Activated T-cell treated with anti-CD3 and anti-CD28 coated beads, Interleukin-2, amount 50 U/mL, for 1 hour (primary cell): ENCODE measurements around the gene GMDS.
"Not testable (repeated sequence)": the region's sequence is repeated elsewhere in the genome, so short reads cannot be mapped to it uniquely, and the experiment has no call there.

Experiments
- DNase-seq: peaks from one replicate; pipeline ENCODE4 v3.0.0-alpha.2; 2020

Gene GMDS

DNA sequence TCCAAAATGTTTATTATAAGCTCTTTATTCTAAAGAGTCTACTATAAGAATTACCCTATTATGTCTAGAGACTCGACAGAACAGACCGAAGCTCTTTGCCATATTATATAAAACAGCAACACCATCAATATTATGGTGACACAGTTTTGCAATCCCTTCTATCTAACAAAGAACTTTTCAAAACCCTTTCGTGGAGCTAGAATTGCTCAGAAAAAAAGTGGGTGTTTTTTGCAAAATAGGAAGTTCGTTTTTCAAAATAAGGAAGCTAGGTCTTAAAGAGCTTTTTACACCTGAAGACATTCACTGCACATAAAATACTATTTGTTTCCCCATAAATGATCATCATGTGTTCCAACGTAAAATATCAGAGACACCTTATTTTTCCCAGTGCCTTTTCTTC, 395.7 kb downstream of the GMDS start:
- DNase-seq, result no peak

DNA sequence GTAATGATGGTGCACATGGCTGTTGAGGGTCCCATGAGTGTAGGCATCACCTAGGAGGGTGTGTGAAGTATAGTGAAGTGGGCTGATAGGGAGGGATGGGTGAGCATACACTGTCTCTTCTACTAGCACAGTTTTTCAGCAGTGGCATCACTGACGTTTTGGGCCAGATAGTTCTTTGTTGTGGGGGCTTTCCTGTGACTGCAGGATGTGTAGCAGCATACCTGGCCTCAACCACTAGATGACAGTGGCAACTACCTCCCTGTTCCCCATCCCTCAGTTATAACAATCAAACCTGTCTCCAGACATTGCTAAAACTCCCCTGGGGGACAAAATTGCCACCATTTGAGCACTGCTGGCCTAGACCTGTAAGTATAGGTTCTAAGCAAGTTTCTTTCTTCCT, 396.7 kb downstream of the GMDS start:
- no peak for DNase-seq

DNA sequence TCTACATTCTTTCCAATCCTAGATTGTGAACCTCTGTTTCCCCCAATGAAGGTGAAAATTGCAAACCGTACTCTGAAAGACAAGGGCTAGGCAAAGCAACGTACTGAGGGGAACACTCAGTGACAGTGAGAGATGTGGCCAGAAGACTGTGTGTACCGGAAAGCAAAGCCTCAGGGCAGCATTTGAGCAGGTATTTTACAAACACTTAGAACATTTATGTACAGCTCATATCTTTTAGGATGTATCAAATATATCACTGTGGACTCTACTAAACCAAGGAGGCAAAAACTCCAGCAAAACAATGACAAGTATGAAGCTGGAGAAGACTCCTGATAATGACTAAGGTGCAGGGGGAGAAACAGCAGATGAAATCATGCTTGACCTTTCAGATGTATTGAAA, 398.8 kb downstream of the GMDS start:
- no peak for DNase-seq

DNA sequence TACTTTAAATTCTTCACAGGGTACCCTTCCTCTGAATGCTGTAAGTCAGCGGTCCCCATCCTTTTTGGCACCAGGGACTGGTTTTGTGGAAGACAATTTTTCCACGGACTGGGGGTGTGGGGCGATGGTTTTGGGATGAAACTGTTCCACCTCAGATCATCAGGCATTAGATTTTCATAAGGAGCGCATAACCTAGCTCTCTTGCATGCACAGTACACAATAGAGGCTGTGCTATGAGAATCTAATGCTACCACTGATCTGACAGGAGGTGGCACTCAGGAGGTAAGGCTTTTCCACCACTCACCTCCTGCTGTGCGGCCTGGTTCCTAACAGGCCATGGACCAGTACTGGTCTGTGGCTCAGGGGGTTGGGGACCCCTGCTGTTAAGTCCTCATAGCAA, 399.9 kb downstream of the GMDS start:
- not testable (repeated sequence) for DNase-seq

DNA sequence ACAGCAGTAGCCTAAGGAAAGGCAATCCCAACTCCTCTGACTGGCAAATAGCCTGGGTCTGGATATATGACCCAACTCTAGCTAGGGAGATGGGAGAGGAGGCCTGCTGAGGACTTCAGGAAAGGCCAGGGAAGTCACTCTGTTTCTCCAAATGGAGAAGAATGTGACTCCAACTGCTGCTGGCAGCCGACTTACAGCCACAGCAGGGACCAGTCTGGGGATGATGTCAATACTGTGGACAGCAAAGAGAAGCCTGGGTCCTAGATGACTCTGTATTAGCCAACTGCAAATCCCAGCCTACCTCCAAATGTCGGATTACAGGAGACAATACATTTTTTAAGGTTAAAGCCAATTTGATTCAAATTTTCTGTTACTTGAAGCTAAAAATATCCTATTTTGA, 403.1 kb downstream of the GMDS start:
- DNase-seq, result no peak

DNA sequence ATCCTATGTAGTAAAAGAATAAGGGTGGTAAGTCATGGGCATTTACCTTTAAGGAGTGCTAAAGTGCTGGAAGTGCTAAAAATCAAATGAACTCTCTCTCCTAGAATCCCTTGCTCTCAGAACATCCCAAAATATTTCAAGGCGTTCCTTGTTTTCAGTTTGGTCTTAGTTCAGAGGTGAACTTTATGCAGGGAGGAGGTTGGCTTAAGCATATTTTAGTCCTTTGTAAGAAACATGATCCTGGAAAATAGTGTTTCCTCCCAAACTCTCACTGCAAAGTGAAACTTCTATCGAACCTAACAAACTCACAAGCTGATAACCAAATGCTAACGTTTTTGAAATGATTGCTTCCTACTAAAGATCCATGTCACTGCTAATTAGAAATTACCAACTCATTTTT, 404.3 kb downstream of the GMDS start:
- DNase-seq, result no peak

DNA sequence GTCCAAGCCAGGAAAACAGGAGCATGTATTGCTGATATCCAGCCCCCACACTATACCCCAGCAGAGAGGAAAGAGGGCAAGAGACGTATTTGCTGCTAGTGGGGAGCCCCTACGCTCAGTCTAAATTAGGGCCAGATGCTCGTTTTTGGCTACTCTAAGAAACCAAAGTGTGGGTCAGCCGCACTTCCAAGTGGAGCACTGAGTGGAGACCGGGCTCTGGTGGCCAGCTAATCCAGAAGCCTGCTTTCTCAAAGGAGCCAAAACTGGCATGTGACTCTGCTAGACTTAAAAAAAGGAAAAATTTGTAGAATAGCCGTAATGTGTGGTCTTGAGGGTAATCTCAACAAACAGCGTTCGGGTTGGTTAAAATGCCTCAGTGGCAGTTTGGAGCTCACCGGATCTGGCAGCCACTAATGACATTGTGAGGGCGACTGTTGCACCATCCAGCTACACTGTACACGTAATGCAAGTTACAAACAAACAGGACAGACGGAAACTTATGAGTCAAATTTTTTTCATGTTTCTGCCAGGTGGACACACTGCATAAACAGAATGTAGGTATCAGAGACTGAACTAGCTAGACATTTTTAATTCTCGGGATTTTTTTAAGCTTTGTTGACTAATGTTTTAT, 404.8 kb downstream of the GMDS start:
- DNase-seq, result no peak

DNA sequence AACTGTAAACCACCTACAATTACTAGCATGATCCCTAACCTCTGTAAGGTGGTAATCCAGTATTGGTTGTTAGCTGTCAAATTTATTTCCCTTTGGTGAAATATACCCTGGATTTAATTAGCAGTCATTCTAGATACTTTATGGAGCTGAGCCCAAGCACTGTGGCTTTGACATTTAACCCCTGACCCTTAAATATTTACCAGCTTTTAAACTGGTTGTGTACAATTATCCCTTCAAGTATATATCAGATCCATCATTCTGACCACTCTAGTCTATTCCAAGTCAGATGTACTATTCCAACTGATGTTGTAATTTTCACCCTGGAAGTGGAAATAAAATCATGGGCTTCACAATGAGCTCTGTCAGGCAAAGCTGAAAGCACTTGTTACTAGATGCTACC, 406.0 kb downstream of the GMDS start:
- no peak for DNase-seq

DNA sequence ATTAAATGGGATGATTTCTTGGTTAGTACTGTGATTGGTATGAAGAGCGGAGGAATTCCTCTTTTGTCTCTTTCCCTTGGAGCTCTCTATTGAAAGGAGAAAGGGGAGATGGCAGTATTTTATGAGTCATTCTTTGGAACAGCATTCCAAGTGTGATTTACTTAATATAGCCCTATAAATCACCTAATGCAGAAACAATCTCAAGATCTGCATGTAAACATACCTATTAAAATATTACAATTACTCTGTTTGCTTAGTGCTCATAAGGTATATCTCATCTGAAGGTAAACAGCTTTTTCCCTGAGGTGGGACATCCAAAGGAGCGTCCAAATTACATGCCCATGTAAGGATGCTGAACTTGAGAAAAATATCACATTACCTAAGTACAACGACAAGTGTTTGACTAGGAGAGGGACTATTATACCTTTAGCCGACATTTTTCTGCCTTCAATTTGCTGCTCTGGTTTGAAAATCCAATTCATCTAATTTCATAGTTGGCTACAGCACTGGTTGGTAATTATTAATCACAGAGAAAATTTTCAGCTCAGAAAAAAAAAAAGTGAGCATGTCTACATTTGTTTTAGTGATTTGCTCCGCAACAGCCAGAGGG, 406.7 kb downstream of the GMDS start:
- no peak for DNase-seq

DNA sequence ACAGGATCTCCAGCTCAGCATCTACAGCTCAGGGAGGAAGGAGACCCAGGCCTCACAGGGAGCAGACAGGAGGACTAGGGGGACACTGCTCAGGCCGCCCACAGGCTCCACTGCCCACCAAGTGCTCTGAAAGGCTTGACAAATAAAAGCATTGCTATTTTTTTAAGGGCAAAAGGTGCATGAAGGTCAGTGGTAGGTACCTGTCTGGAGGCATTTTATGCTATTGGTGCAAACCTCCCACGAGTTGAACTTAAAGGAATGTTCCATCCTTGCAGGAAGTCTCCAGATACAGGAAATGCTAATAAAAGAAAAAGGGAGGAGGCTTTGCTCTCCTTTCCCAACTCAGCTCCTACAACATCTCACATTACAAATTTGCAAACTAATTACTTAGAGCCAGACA, 407.6 kb downstream of the GMDS start:
- DNase-seq, result no peak

DNA sequence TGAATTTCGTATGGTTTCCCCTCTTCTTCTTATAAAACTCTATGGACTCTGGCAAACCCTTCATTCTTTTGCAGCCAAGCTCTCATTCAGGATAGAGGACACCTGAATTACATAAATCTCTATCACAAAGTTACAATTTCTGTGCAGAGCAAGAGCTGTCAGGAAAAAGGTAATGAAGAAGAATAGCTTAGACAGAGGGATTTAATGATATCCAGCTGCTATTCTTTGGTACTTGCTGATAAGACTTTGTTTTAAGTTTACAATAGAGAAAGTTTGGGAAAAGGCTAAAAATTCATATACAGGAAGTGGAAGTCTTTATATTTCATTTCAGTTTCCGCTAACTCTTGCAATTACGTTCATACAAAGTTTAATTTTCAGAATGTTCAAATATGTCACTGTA, 408.7 kb downstream of the GMDS start:
- no peak for DNase-seq

DNA sequence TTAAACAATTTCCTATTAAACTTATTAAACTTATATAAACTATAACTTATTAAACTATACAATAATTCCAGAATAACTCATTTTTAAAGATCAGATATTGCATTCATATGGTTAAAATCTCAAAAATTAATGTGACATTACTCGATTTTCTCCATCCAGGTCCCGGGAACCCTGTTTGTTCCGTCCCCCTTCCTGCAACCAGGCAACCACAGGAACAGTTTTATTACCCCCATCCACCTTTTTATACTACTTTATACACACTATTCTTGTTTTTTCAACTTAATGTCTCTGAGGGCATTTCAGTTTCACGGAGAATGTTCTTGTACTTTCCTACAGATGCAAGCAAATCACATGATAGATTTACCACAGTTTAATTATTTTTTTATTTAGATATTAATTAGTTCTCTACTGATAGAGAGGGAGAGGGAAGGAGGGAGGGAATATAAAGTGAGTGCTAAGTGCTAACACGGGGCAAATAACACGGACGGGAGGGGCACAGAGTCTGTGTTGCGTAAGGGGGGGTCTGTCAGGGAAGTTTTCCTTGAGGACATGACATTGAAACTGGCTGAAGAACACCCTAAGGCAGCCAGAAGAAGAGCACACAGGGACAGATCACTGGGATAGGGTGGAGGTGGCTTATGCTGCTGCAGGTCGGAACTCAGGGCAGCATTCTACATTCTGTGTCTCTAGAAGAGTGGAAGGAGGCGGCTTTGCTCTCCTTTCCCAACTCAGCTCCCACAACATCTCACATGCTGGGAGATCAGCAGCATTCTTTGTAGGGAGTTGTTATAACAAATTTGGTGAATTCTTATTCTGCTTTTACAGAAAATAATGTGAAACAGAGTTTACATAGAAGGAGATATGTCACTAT, 410.5 kb downstream of the GMDS start:
- DNase-seq, result no peak

DNA sequence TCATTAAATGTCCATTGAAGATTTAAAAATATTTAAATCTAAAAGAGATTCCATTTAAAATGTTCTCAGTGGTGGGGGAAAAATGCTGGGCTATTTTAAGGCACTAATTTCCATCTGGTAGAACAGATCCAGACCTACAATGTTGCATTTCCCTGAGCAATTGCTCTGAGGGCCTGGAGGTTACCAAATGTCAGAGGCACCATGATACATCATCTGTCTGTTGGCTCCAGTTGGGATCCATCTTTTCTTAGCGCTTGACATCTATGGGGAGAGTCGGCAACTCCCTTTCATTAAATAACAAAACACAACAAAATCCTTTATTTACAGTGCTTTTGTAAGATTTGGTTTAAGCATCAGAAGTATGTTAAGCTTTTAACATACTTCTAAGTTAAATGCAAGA, 411.2 kb downstream of the GMDS start:
- no peak for DNase-seq

DNA sequence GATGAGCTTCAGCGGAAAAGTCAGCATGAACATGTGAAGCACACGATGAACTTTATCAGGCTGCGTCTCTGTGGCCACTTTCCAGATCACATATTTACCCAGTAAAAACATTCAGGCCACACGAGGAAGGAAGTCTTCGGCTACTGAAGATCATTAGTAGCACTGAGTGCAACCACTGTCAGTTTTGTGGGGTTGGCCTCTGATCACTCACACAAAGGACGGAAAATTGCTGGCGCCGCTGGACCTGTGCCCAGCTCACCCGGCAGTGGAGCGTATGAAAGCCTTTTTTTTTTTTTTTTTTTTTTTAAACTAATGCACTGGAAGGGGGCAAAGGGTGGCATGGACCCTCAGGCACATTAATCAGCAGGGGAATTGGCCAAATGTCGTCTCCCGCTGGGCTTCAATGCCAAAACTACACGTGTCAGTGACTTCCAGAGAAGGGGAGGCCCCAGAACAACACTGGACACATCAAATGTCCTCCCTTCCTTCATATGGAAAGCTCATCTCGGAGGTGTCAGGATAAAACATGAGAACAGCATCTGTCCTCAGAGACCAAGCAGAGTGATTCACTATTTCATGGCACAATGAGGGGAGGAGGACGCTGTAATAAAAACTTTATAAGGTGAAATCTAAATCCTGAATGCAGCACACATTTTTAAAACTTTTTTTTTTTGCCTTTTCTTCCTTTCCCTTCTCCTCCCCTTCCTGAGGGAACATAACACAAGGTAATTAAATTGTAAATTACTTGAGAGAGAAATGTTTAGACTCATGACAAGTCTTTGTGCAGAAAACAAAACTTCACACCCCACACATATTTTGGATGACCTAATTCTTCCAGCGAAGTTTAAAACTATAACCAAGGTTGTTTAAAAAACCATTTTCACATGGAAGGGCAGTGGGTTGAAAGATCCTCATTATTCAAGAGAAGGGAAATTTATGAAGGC, 412.3 kb downstream of the GMDS start:
- DNase-seq, result no peak

DNA sequence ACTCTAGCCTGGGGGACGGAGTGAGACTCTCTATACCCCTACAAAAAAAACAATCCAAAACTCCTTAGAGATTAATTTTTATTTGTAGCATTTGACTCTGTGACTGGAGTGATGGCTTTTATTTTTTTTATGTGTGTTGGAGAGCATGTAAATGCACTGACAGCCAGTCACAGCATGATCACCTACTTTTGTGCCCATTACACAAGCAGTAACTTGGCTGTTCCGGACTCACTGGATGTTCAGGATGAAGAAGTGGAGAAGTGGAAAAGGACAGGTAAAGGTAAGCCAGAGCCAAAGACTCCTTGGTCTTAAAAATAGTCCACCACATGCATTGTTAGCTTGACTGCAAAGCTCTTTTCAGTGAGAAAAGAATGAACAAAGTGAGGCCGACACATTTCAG, 413.0 kb downstream of the GMDS start:
- no peak for DNase-seq

DNA sequence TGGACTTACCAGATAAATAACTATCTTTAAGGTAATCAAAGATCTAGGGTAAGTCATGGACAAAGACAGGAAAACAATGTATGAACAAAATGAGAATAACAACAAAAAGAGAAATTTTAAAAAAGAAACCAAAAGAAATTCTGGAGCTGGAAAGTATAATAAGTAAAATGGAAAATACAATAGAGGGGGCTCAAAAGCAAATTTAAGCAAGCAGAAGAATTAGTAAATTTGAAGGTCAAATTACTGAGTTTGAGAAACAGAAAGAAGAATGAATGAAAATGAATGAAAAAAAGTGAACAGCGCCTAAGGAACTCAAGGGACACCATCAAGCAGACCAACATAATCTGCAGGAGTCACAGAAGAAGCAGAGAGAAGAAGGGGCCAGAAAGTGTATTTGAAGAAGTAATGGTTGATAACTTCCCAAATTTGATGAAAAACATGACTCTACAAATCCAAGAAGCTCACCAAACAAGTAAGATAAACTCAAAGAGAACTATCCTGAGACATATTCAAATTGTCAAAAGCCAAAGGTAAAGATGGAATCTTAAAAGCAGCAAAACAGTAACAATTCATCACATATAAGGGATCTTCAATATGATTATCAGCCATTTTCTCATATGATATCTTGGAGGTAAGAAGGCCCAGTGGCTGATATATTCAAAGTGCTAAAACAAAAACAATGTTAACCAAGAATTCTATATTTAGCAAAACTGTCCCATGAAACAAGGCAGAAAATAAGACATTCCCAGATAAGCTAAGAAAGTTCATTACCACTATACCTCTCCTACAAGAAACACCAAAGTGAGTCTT, 417.2 kb downstream of the GMDS start:
- no peak for DNase-seq

DNA sequence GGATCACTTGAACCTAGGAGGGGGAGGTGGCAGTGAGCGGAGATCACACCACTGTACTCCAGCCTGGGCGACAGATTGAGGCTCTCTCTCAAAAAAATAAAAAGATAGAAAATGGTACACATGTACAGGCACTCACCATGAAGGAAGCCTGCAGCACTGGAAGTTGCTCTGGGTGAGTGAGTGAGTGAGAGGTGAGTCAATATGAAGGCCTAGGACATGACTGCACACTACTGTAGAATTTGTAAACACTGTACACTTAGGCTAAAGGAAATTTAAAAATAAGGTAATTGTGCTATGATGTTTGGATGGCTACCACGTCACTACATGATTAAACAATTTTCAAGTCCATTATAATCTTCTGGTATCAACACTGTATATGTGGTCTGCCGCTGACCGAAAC, 419.5 kb downstream of the GMDS start:
- no peak for DNase-seq

DNA sequence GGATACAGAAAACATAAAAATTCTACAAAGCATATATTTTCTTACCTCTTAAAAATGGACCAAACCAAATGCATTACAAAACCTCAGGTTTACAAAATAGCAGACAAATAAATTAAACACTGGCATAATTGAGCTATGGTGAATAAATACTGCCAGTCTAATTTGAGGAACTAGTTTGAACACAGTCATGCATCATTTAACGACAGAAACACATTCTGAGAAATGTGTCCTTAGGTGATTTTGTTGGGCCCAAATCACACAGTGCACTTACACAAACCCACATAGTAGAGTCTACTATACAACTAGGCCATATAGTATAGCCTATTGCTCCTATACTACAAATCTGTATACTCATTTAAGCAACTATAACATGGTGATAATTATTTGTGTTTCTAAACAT, 420.1 kb downstream of the GMDS start:
- DNase-seq, result no peak

DNA sequence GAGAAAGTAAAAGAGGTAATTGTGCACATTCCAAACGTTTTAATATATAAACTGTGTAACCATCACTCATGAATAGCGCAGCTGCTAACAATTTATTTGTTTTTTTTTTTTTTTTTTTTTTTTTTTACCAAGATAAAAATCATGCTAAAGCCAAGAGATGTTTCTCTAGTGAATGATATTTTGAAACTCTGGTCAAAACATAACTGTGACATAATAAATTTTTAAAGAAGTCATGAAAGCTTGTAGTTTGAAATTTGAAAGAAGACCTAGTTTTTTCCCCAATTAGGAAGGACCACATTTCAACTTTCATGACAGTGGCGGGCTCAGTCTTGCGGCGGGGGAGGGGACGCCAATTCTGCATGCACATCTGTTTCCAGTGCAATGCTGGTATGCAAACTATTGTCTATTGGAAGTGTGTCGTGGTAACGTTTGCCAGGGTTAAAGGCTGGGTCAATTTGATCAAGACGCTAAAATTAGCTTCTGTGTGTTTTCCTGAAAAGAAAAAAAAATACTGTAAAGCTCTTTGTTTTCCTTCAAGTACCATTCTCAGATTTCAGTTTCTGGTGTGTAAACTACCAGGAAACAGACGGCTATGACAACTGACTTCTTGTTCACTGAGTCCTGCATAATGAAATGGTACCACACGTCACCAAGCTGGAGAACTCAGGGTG, 423.8 kb downstream of the GMDS start:
- DNase-seq, result no peak

DNA sequence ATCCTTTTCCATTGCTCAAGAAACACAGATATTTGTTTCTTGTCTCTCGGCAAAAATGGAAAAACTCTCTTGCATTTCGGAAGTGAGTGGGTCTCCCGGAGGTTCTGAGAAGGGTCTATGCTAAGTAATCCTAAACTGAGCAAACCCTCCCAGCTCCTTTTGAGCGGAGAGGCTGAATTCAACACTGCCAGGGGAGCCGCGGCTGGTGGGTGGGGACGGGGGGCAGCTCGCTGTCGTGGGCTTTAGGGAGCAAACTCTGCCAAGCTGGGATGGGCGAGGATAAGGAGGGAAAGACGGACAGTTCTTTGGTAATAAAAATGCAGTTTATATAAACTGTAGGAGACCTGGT, 424.3 kb downstream of the GMDS start:
- DNase-seq, result no peak

DNA sequence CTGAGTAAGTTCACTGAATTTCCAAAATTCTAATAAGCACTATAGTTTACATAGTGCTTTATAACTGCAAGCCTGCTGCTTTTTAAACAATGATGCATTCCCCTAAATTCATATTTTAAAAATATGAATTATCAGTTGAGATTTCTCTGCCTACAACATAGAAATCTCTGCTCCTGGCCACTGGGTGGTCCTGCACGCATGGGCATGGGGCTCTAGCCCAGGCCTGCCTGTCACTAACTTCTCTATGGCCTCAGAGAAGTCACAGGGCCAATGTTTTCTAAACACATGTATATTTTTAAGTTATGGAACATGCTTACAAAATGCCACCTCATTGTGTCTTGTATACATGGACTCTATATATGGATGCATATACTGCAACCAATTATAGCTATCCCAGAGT, 424.7 kb downstream of the GMDS start:
- DNase-seq, result no peak

DNA sequence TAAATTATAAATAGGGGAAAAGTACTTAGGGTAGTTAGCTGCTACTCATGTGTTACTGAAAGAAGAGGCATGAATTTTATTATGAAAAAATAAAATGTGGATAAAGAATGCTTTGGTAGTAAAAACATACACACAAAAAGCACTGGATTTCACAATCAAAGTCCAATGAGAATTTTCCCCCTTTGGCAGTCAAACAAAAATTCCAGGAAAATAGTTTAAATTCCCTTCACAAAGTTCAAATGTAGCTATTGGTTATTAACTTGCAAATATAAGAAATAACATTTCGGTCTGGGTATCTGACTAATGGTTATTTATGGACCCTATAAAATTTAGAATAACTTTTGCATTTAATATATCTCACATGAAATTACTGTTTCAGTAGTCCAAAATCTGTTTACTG, 425.2 kb downstream of the GMDS start:
- no peak for DNase-seq
